Trophoblast cell (in vitro differentiated cells and primary cell): ENCODE data around the gene CD164.

Experiments used
- DNase-seq, 2 donors: peaks; one replicate each; pipeline ENCODE4 v3.0.0-alpha.2; 2016
- H2AFZ ChIP-seq: 2 replicates; pipeline ENCODE4 v1.6.1; 2013; ENCODE audit warnings: low read length, moderate library complexity, mild to moderate bottlenecking; ENCODE audit not compliant: insufficient read depth, poor library complexity
- H2AK5ac ChIP-seq: 2 replicates; pipeline ENCODE4 v1.6.1; 2013; ENCODE audit warnings: mild to moderate bottlenecking, low read length
- H2BK120ac ChIP-seq: 2 replicates; pipeline ENCODE4 v1.6.1; 2013; ENCODE audit warnings: low read length, mild to moderate bottlenecking, moderate library complexity; ENCODE audit not compliant: insufficient read depth, poor library complexity
- H2BK12ac ChIP-seq: 2 replicates; pipeline ENCODE4 v1.6.1; 2013; ENCODE audit warnings: mild to moderate bottlenecking, low read length, moderate library complexity
- H2BK5ac ChIP-seq: 2 replicates; pipeline ENCODE4 v1.6.1; 2013; ENCODE audit warnings: low read length, low read depth, moderate library complexity, mild to moderate bottlenecking; ENCODE audit not compliant: poor library complexity
- H3K14ac ChIP-seq: 2 replicates; pipeline ENCODE4 v1.6.1; 2013; ENCODE audit warnings: mild to moderate bottlenecking, low read length
- H3K18ac ChIP-seq: 2 replicates; pipeline ENCODE4 v1.6.1; 2013; ENCODE audit warnings: mild to moderate bottlenecking, low read length
- H3K23ac ChIP-seq: 2 replicates; pipeline ENCODE4 v1.6.1; 2013; ENCODE audit warnings: low read length
- H3K27ac ChIP-seq: 2 replicates; pipeline ENCODE4 v1.5.1; 2013; ENCODE audit warnings: low read depth, mild to moderate bottlenecking, inconsistent platforms, low read length, moderate library complexity
- H3K27me3 ChIP-seq: 2 replicates; pipeline ENCODE4 v1.6.1; 2013; ENCODE audit warnings: inconsistent platforms, mild to moderate bottlenecking, low read length, moderate library complexity; ENCODE audit not compliant: insufficient read depth
- H3K36me3 ChIP-seq, 2 experiments: 1 replicate in 1 of 2; 2 replicates in 1 of 2; pipeline ENCODE4 v1.6.1; 2013; ENCODE audit warnings: low read length in 2 of 2, mild to moderate bottlenecking in 2 of 2, moderate library complexity in 1 of 2; ENCODE audit not compliant: insufficient read depth in 2 of 2, control insufficient read depth in 1 of 2
- H3K4ac ChIP-seq: 2 replicates; pipeline ENCODE4 v1.6.1; 2013; ENCODE audit warnings: low read depth, mild to moderate bottlenecking, low read length, moderate library complexity
- H3K4me1 ChIP-seq, 2 experiments: 1 replicate in 1 of 2; 2 replicates in 1 of 2; pipeline ENCODE4 v1.6.1; 2013; ENCODE audit warnings: low read length in 2 of 2, mild to moderate bottlenecking in 2 of 2, moderate library complexity in 1 of 2; ENCODE audit not compliant: insufficient read depth in 2 of 2, control insufficient read depth in 1 of 2
- H3K4me2 ChIP-seq: 2 replicates; pipeline ENCODE4 v1.6.1; 2013; ENCODE audit warnings: inconsistent platforms, mild to moderate bottlenecking, low read length, moderate library complexity
- H3K4me3 ChIP-seq: 2 replicates; pipeline ENCODE4 v1.5.1; 2013; ENCODE audit warnings: mild to moderate bottlenecking, low read depth, low read length, inconsistent platforms
- H3K79me1 ChIP-seq: one replicate; pipeline ENCODE4 v1.6.1; 2013; ENCODE audit warnings: low read length
- H3K79me2 ChIP-seq: 2 replicates; pipeline ENCODE4 v1.6.1; 2013; ENCODE audit warnings: low read length, mild to moderate bottlenecking; ENCODE audit not compliant: control insufficient read depth, insufficient read depth, poor library complexity
- H3K9ac ChIP-seq: 2 replicates; pipeline ENCODE4 v1.6.1; 2013; ENCODE audit warnings: mild to moderate bottlenecking, low read length
- H3K9me3 ChIP-seq: 2 replicates; pipeline ENCODE4 v1.6.1; 2013; ENCODE audit warnings: low read depth, mild to moderate bottlenecking, control low read depth, inconsistent platforms, low read length; ENCODE audit not compliant: insufficient read depth
- H4K12ac ChIP-seq: 2 replicates; pipeline ENCODE4 v1.6.1; 2013; ENCODE audit warnings: low read depth, mild to moderate bottlenecking, low read length, moderate library complexity
- H4K8ac ChIP-seq: 2 replicates; pipeline ENCODE4 v1.6.1; 2013; ENCODE audit warnings: low read depth, mild to moderate bottlenecking, low read length, moderate library complexity
- H4K91ac ChIP-seq: one replicate; pipeline ENCODE4 v1.6.1; 2013; ENCODE audit warnings: low read depth, mild to moderate bottlenecking, low read length, moderate library complexity
- WGBS: extraction: QIAGEN DNeasy Blood & Tissue Kit; methylation state at CpG from one replicate; pipeline ENCODE4 v1.1.7; 2013; ENCODE audit warnings: missing lambda C conversion rate; ENCODE audit not compliant: insufficient read length, insufficient coverage; ENCODE audit errors: extremely low coverage; 5-methylcytosine and 5-hydroxymethylcytosine counted together

The CD164 gene

DNA sequence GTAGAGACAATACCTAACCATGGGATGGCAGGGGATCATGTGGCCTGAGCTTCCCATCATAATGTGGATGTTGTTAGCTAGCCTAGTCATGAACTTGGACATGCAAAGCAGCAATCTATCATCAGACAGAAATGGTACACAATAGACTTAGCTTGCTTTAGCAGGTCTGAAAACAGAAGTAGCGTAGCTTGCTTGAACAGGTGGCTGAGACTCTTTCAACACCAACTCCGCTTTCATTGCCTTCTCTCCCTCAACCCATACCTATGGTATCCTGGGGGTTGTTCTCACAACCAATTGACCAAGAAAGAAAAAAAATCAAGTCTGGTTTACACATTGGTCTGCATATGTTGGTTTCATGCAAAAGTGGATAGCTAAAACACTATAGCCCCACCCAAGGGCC, 23.0 kb downstream of the CD164 start:
- Histone ChIP-seq H3K4me1 (no peaks in the 10 kb centered on the region), H3K23ac (no peak overlapping the region), H3K18ac (no peak overlapping the region), H3K14ac (no peak overlapping the region), H3K9ac (no peak overlapping the region), H3K4me3 (no peak overlapping the region), H2BK120ac (no peak overlapping the region), H2AFZ (no peak overlapping the region), H3K79me1 (no peaks in the 10 kb centered on the region), H4K91ac (no peak overlapping the region), H3K27ac (no peak overlapping the region), H3K79me2 (no peaks in the 10 kb centered on the region), H2AK5ac (no peak overlapping the region), H3K9me3 (peaks cover 2% of the 10 kb centered on the region), H4K8ac (no peak overlapping the region), H4K12ac (no peak overlapping the region), H2BK12ac (no peak overlapping the region), H3K4me2 (no peak overlapping the region), H3K36me3 (peaks cover 18 to 26% of the 10 kb centered on the region in 2 experiments), H3K27me3 (no peaks in the 10 kb centered on the region), H3K4ac (no peak overlapping the region), H2BK5ac (no peak overlapping the region)
- DNase-seq, result no peak
- WGBS, result no CpG with 5 or more reads among the region's 2 CpGs

DNA sequence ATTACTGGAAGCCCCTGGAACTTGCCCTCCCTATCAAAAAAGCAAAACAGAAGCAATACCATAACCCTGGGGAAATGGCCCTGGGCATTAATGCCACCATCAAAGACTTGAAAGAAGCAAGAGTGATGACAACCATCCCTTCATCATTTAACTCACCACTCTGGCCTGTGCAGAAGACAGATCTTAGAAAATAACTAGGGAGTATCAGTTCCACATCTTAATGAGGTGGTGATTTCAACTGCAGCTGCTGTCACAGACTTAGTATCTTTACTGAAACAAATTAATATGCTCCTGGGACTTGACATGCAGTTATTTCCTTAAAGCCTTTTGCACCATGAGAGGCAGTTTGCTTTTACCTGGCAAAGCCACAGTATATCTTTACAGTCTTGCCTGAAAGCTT, 24.1 kb downstream of the CD164 start:
- H3K4me2 ChIP-seq, result no peak overlapping the region
- H3K27me3 ChIP-seq, result no peaks in the 10 kb centered on the region
- no peak overlapping the region for H3K27ac ChIP-seq
- no peak overlapping the region for H3K23ac ChIP-seq
- H3K79me2 ChIP-seq, result no peaks in the 10 kb centered on the region
- no peak overlapping the region for H2AK5ac ChIP-seq
- peaks cover 14 to 25% of the 10 kb centered on the region in 2 experiments for H3K36me3 ChIP-seq
- no peak overlapping the region for H3K9ac ChIP-seq
- no peak overlapping the region for H3K18ac ChIP-seq
- H2AFZ ChIP-seq, result no peak overlapping the region
- no peak overlapping the region for H4K12ac ChIP-seq
- no peak overlapping the region for H2BK120ac ChIP-seq
- no peaks in the 10 kb centered on the region for H3K79me1 ChIP-seq
- H4K91ac ChIP-seq, result no peak overlapping the region
- no peak overlapping the region for H3K4me3 ChIP-seq
- no peak overlapping the region for H2BK5ac ChIP-seq
- H2BK12ac ChIP-seq, result no peak overlapping the region
- H3K4ac ChIP-seq, result no peak overlapping the region
- H3K9me3 ChIP-seq, result peaks cover 2% of the 10 kb centered on the region
- no peak overlapping the region for H4K8ac ChIP-seq
- no peaks in the 10 kb centered on the region for H3K4me1 ChIP-seq
- H3K14ac ChIP-seq, result no peak overlapping the region
- no peak for DNase-seq

DNA sequence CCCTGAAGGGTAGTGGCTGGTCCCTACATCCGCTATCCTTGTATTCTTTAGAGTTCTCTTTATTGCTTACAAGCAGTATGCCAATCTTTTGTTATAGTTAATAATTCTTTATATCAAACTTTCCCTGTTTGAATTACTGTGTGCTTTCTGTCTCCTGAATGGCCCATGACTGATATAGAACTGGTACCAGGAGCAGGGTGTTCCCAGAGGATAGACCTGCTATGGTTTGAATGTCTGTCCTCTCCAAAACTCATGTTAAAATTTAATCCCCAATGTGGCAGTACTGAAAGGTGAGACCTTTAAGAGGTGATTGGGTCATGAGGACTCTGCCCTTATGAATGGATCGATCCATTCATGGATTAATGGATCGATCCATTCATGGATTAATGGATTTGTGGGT, 26.0 kb downstream of the CD164 start:
- H3K23ac ChIP-seq, result no peak overlapping the region
- H2BK120ac ChIP-seq, result no peak overlapping the region
- H3K9me3 ChIP-seq, result peaks cover 2% of the 10 kb centered on the region
- H2AFZ ChIP-seq, result no peak overlapping the region
- no peak overlapping the region for H3K18ac ChIP-seq
- no peak overlapping the region for H3K27ac ChIP-seq
- H3K14ac ChIP-seq, result no peak overlapping the region
- no peak overlapping the region for H3K4me3 ChIP-seq
- H4K12ac ChIP-seq, result no peak overlapping the region
- no peak overlapping the region for H4K91ac ChIP-seq
- no peak overlapping the region for H3K4ac ChIP-seq
- no peak overlapping the region for H2BK12ac ChIP-seq
- no peaks in the 10 kb centered on the region for H3K27me3 ChIP-seq
- H3K79me1 ChIP-seq, result no peaks in the 10 kb centered on the region
- no peaks in the 10 kb centered on the region for H3K4me1 ChIP-seq
- no CpG with 5 or more reads among the region's 3 CpGs for WGBS
- peaks cover 5 to 14% of the 10 kb centered on the region in 2 experiments for H3K36me3 ChIP-seq
- H2AK5ac ChIP-seq, result no peak overlapping the region
- H4K8ac ChIP-seq, result no peak overlapping the region
- H3K79me2 ChIP-seq, result no peaks in the 10 kb centered on the region
- no peak overlapping the region for H2BK5ac ChIP-seq
- H3K4me2 ChIP-seq, result no peak overlapping the region
- no peak for DNase-seq
- no peak overlapping the region for H3K9ac ChIP-seq

DNA sequence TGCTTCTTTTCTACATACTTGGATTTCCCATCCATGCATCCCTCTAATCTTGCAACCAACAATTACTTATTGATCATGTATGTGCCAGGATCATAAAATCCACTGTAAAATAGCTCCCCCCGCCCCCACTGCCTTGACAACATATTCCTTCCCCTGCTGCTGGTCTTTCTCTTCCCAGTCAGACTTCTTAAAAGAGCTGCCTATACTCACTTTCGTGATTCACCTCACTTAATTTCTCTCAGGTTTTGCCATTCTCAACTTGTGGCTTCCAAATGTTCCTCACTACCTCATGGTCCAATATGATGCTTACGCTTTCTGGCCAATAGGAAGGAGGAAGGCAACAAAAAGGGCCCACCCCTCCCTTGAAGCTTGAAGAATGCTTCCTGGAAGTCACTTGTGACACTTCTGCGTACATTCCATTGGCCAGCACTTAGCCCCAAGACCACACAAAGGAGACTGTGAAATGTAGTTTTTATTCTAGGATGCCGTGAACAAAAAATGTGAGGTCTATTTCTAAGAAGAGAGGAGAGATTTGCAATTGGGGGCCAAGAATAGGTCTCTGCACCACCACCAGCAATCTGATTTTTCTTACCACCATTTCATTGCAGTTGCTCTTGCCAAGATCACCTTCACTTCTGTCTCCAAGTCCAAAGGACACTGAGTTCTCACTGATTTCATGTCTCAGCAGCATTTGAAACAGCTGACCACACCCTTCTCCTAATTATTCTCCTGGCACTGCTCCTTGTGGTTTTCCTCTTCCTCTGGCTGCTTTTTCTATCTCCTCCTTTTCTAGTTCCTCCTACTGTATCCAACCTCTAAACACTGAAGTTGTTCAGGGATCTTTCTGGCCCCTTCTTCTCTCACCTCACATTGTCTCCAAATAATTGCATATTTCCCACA, 30.8 kb downstream of the CD164 start:
- Histone ChIP-seq H3K23ac (no peak overlapping the region), H3K9me3 (peaks cover under 1% of the 10 kb centered on the region), H3K9ac (no peak overlapping the region), H2BK12ac (no peak overlapping the region), H3K4me3 (no peak overlapping the region), H3K4me2 (no peak overlapping the region), H2AFZ (no peak overlapping the region), H4K8ac (no peak overlapping the region), H3K79me1 (peaks cover 4% of the 10 kb centered on the region), H3K14ac (no peak overlapping the region), H4K12ac (no peak overlapping the region), H3K4me1 (peaks cover 0 to 10% of the 10 kb centered on the region in 2 experiments), H3K36me3 (peaks cover 3 to 5% of the 10 kb centered on the region in 2 experiments), H3K27ac (no peak overlapping the region), H2BK5ac (no peak overlapping the region), H3K27me3 (no peaks in the 10 kb centered on the region), H3K18ac (no peak overlapping the region), H4K91ac (no peak overlapping the region), H2BK120ac (no peak overlapping the region), H2AK5ac (no peak overlapping the region), H3K79me2 (peaks cover 2% of the 10 kb centered on the region), H3K4ac (no peak overlapping the region)
- no peak for DNase-seq
- no CpG with 5 or more reads among the region's 5 CpGs for WGBS
